Activated T-cell treated with anti-CD3 and anti-CD28 coated beads for 1 hour (primary cell): ENCODE measurements around the gene GARS1.
"Not testable (repeated sequence)": the region's sequence is repeated elsewhere in the genome, so short reads cannot be mapped to it uniquely, and the experiment has no call there.

ENCODE experiments used
- DNase-seq: peaks from one replicate; pipeline ENCODE4 v3.0.0-alpha.2; 2020; ENCODE audit warnings: low read depth

Gene GARS1, protein sequence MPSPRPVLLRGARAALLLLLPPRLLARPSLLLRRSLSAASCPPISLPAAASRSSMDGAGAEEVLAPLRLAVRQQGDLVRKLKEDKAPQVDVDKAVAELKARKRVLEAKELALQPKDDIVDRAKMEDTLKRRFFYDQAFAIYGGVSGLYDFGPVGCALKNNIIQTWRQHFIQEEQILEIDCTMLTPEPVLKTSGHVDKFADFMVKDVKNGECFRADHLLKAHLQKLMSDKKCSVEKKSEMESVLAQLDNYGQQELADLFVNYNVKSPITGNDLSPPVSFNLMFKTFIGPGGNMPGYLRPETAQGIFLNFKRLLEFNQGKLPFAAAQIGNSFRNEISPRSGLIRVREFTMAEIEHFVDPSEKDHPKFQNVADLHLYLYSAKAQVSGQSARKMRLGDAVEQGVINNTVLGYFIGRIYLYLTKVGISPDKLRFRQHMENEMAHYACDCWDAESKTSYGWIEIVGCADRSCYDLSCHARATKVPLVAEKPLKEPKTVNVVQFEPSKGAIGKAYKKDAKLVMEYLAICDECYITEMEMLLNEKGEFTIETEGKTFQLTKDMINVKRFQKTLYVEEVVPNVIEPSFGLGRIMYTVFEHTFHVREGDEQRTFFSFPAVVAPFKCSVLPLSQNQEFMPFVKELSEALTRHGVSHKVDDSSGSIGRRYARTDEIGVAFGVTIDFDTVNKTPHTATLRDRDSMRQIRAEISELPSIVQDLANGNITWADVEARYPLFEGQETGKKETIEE

DNA sequence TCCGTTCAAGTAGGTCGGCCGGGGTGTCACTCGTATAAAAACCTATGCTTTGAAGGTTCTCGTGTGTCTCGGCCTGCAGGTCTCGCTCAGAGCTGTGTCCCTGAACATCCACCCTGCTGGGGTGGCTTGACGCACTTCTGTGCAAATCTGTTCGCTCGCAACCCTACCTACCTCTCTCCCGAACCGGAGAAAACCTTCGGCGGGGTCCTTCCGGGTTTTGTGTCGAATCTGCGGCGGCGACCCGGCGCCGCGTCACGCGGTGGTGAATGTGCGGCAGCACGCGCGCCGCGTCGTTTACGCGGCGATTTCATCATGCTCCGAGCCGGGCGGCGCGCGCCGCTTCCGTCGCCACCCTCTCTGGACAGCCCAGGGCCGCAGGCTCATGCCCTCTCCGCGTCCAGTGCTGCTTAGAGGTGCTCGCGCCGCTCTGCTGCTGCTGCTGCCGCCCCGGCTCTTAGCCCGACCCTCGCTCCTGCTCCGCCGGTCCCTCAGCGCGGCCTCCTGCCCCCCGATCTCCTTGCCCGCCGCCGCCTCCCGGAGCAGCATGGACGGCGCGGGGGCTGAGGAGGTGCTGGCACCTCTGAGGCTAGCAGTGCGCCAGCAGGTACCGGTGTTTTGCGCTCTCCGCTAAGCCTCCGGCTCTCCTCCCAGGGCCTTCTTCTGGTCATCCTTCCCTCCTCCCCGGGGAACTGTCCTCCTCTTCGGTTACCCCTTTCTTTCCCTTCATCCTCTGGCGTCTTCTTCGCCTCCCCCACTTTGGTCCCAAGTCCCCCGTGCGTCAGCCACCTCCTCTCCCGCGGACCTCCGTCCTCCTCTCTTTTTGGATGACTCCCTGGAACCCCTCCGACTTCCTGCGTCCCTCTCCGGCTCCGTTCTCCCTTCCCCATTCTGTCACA lies at the start of gene GARS1:
TSS of gene GARS1 (plus strand) at position 339 of the 896 bp plus-strand sequence. CDS start at position 383, 44 bp downstream.
- DNase-seq: peak; percentile 85

- DNase-seq: no peak
These were observed 48.7 kb upstream of the GARS1 start for GRCh38 chr7:30545791-30546555.

GRCh38 chr7:30546596-30546995 lies 48.1 kb upstream of the GARS1 start:
- no peak for DNase-seq

DNA sequence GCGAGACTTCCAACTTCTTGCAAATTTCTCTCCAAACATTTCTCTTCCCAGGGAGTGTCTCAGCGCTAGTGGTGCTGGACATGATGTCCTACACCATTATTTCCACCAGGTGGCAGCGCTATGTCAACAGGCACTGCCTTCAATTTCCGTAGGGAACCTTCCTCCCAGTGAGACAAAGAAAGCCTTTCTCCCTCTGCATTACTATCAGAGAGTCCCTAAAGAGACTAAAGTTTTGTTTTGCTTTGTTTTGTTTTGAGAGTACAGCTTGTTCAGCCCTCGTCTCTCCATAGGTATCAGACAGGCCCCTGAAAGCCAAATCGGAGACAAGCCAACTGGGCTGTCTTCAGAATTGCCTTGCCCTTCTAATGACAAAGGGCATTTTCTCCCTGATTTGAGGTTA lies 45.8 kb upstream of the GARS1 start:
- DNase-seq: peak; percentile 7

- no peak for DNase-seq
These were observed 44.7 kb upstream of the GARS1 start for GRCh38 chr7:30549931-30550493.

DNA sequence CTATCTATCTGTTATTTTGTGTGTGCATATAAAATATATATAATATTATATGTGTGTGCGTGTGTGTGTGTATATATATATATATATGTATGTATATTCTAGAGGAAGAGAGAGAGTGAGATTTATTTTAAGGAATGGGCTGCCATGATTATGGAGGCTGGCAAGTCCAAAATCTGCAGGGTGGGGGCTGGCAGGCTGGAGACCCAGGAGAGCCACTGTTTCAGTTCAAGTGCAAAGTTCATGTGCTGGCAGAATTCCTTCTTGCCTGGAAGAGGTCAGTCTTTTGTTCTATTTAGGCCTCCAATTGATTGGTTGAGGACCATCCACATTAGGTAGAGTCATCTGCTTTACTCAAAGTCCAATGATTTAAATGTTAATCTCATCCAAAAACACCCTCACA lies 42.3 kb upstream of the GARS1 start:
- DNase-seq: no peak

GRCh38 chr7:30553141-30553540 lies 41.5 kb upstream of the GARS1 start:
- no peak for DNase-seq

GRCh38 chr7:30553546-30553945 lies 41.1 kb upstream of the GARS1 start:
- DNase-seq: no peak

- no peak for DNase-seq
These were observed 39.2 kb upstream of the GARS1 start for GRCh38 chr7:30555525-30555924.

GRCh38 chr7:30556840-30557239 lies 37.8 kb upstream of the GARS1 start:
- DNase-seq: no peak

DNA sequence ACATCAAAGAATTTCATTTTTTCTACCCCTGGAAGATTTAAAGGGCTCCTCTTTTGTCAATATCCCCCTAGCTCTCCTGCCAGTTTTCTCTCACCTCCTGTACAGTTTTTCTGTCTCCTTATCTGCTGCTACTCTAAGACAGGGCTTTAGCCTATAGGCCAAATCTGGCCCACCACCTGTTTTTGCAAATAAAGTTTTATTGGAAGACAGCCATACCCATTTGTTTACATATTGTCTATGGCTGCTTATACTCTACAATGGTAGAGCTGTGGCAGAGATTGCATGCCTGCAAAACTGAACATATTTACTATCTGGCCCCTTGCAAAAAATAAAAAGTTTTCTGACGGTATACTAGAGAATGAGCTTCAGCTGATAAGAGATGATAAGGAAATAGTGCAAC lies 37.4 kb upstream of the GARS1 start:
- DNase-seq: no peak

GRCh38 chr7:30559611-30560010 lies 35.1 kb upstream of the GARS1 start:
- no peak for DNase-seq

- DNase-seq: no peak
These were observed 33.3 kb upstream of the GARS1 start for GRCh38 chr7:30561389-30561788.

DNA sequence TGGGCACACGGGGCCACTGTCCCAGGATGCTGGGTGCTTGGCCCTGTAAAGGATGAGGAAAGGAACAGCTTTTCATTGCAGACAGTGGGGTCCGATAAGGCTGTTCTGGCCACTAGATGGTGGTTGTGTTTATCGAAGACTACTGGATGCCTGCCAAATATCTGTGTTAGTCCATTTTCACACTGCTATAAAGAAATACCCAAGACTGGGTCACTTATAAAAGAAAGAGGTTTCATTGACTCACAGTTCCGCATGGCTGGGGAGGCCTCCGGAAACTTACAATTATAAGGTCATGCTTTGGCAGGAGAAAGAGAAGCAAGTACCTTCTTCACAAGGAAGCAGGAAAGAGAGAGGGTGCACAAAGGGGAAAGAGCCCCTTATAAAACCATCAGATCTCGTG lies 32.2 kb upstream of the GARS1 start:
- no peak for DNase-seq

DNA sequence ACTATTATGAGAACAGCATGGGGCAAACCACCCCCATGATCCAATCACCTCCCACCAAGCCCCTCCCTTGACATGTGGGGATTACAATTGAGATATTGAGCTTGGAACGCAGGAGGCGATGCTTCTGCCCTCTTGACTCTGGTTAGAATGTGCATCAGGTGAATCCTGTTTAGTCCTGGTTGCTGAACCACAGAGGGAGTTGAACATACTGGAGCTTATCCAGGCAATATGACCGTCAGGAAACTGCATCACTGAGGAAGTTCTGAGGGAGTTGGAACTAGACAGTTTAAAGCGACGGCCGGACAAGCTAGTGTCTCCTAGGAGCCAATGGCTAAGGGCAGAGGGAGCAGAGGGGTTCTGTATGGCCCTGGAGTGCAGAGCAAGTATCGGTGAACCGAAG lies 31.8 kb upstream of the GARS1 start:
- no peak for DNase-seq

- DNase-seq: no peak
These were observed 31.2 kb upstream of the GARS1 start for GRCh38 chr7:30563326-30563942.

DNA sequence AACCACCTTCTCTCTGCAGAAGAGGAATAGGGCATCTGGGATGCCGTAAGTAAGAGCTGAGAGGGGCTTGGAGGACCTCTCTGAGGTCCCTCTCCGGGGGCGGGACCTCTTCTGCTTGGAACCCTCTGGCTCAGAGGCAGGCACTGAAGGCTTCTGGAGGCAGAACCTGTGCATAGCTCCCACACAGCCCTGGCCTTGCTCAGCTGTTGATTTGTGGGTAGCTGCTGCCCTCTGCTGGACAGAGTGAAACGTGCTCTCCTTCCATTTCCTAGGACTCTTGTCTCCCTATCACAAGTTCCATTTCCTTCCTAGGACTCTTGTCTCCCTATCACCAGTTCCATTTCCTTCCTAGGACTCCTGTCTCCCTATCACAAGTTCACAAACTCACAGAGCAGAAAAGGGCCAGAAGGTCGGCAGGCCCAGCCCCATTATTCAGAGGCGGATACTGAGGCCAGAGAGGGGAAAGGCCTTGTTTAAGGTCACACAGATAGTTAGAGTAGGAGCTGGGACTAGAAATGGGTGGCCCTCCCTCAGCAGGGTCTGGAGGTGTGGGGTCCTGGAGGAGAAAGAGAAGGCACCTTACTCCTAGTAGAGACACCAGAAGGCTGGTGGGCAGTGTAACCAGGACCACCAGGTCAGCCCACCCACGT lies 30.3 kb upstream of the GARS1 start:
- DNase-seq: peak; percentile 66

DNA sequence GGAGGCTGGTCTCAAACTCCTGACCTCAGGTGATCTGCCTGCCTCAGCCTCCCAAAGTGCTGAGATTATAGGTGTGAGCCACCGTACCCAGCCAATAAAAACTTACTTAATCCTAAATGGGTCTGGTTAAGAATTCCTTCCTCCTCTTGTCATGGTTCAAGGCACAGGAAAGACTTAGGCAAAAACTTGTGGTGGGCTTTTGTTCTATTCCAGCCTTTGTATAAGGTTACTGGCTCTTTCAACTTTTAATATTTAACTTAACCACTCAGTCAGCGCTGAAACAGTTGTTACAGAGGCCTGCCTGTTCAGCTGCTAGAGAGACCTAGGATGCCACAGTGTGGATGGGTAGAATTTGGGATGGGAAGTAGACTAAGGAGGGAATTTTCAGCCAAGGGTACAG lies 28.1 kb upstream of the GARS1 start:
- DNase-seq: no peak

- no peak for DNase-seq
These were observed 27.6 kb upstream of the GARS1 start for GRCh38 chr7:30567081-30567480.

DNA sequence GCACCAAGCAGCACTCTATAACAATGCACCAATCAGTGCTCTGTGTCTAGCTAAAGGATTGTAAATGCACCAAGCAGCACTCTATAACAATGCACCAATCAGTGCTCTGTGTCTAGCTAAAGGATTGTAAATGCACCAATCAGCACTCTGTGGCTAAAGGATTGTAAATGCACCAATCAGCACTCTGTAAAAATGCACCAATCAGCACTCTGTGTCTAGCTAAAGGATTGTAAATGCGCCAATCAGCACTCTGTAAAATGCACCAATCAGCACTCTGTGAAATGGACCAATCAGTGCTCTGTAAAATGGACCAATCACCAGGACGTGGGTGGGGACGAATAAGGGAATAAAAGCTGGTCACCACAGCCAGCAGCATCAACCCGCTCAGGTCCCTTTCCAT lies 24.4 kb upstream of the GARS1 start:
- not testable (repeated sequence) for DNase-seq
